C4-2B (cell line): ENCODE results near the gene SPAG17.

Source experiments
- CTCF ChIP-seq: fragments of 450-650 bp; conservative IDR thresholded peaks from 2 replicates; pipeline ENCODE4 v1.5.1; 2017; ENCODE audit warnings: mild to moderate bottlenecking
- ZFX ChIP-seq: fragments of 450-650 bp; IDR thresholded peaks from 2 replicates; pipeline ENCODE4 v1.6.1; 2017

- no peak for TF ChIP-seq CTCF
- TF ChIP-seq ZFX, result no peak
These were observed 40.4 kb upstream of the SPAG17 start for GRCh38 chr1:118225471-118225870.
